BJ (cell line): ENCODE results near the gene EPS15. TPM values are rescaled to one million over a fixed set of nuclear protein-coding genes. Genes with fewer than 3 reads are reported as not detected.

Experiments used
- CTCF ChIA-PET: fragments of 350-600 bp; formaldehyde crosslinking; extraction: SDS; loops from one replicate; lab custom pipeline; 2021; ENCODE audit warnings: antibody characterized with exemption, inconsistent platforms; lab: Yijun Ruan, JAX
- POLR2A ChIA-PET: fragments of 300-600 bp; sonication (Branson Sonifier 250); formaldehyde crosslinking; extraction: SDS; loops from one replicate; lab custom pipeline; 2021; ENCODE audit warnings: antibody characterized with exemption; lab: Charles Lee
- DNase-seq: peaks from one replicate; pipeline ENCODE4 v3.0.0-alpha.2; 2011; ENCODE audit warnings: low read depth
- H3K27me3 ChIP-seq: 2 replicates; pipeline ENCODE4 v1.6.0; 2011; ENCODE audit warnings: low read length; ENCODE audit not compliant: control insufficient read depth, insufficient read depth
- H3K36me3 ChIP-seq: 2 replicates; pipeline ENCODE4 v1.5.1; 2011; ENCODE audit warnings: low read length; ENCODE audit not compliant: control insufficient read depth, insufficient read depth
- H3K4me3 ChIP-seq: 2 replicates; pipeline ENCODE4 v1.5.1; 2011; ENCODE audit warnings: low read depth, mild to moderate bottlenecking, control low read depth, low read length
- CTCF ChIP-seq: IDR thresholded peaks from 2 replicates; pipeline ENCODE4 v1.5.1; 2011; ENCODE audit warnings: low read depth, mild to moderate bottlenecking, control low read depth, inconsistent platforms, low read length, moderate library complexity; ENCODE audit not compliant: insufficient read depth
- polyA plus RNA-seq: library from polyadenylated mRNA; depleted of rRNA; stranded (reverse); fragments of >200 nt; gene quantifications from 2 replicates; pipeline ENCODE4 v1.2.3, GENCODE V29; 2011

The EPS15 gene
- polyA plus RNA-seq, 1 experiment, result 18.7 TPM

- no peak for DNase-seq
- CTCF ChIA-PET, result interaction anchor here (0.8 kb wide), 1 partner anchor 9 kb away, joined by 3 read pairs; no protein-coding TSS in a partner anchor
- Histone ChIP-seq H3K4me3 (no peak overlapping the region), H3K36me3 (peaks cover 1% of the 10 kb centered on the region; the same call in 1 of the 2 replicates), H3K27me3 (no peaks in the 10 kb centered on the region)
- no peak for TF ChIP-seq CTCF
- POLR2A ChIA-PET, result no interaction called here
Observed at GRCh38 chr1:51444096-51444495, 75.0 kb downstream of the EPS15 start.

- peaks cover 1% of the 10 kb centered on the region; the same call in 1 of the 2 replicates for H3K36me3 ChIP-seq
- POLR2A ChIA-PET, result no interaction called here
- DNase-seq, result no peak
- no peaks in the 10 kb centered on the region for H3K27me3 ChIP-seq
- CTCF ChIA-PET, result no interaction called here
- no peak overlapping the region for H3K4me3 ChIP-seq
- no peak for TF ChIP-seq CTCF
Observed at GRCh38 chr1:51443555-51443954, 75.5 kb downstream of the EPS15 start.

- CTCF ChIA-PET, result interaction anchor here (1.1 kb wide), 1 partner anchor 46 kb away, joined by 3 read pairs; no protein-coding TSS in a partner anchor
- Histone ChIP-seq H3K36me3 (peaks cover 1% of the 10 kb centered on the region; the same call in 1 of the 2 replicates), H3K27me3 (no peaks in the 10 kb centered on the region), H3K4me3 (no peak overlapping the region)
- POLR2A ChIA-PET, result no interaction called here
- no peak for TF ChIP-seq CTCF
- no peak for DNase-seq
Observed at GRCh38 chr1:51442616-51443015, 76.5 kb downstream of the EPS15 start.

- Histone ChIP-seq H3K27me3 (no peaks in the 10 kb centered on the region), H3K4me3 (no peak overlapping the region), H3K36me3 (peaks cover 1% of the 10 kb centered on the region; the same call in 1 of the 2 replicates)
- POLR2A ChIA-PET, result no interaction called here
- DNase-seq, result no peak
- no peak for TF ChIP-seq CTCF
- CTCF ChIA-PET, result interaction anchor here (1.1 kb wide), 1 partner anchor 47 kb away, joined by 3 read pairs; no protein-coding TSS in a partner anchor
Observed at GRCh38 chr1:51442198-51442597, 76.9 kb downstream of the EPS15 start.

GRCh38 chr1:51439895-51440294 lies 79.2 kb downstream of the EPS15 start:
- TF ChIP-seq CTCF, result no peak
- H3K4me3 ChIP-seq, result no peak overlapping the region
- ChIA-PET POLR2A (no interaction called here), CTCF (no interaction called here)
- H3K36me3 ChIP-seq, result peaks cover 1% of the 10 kb centered on the region; the same call in 1 of the 2 replicates
- H3K27me3 ChIP-seq, result no peaks in the 10 kb centered on the region
- DNase-seq, result no peak
